Tibial artery (tissue), 4 donors: ENCODE measurements around the gene LRRC14B.

ENCODE experiments used
- DNase-seq, 2 donors: peaks; one replicate each; pipeline ENCODE4 v3.0.0-alpha.2; 2019
- H3K27ac ChIP-seq, 2 donors: fragments of 200-600 bp; sonication (generic) in 1 of 2; 1 replicate in 1 of 2; 2 replicates in 1 of 2; pipeline ENCODE4 v1.5.1; 2018 to 2019; ENCODE audit warnings: mild to moderate bottlenecking in 1 of 2
- H3K27me3 ChIP-seq, 2 donors: fragments of 200-600 bp; sonication (generic) in 1 of 2; one replicate each; pipeline versions ENCODE4 v1.5.1 to v1.6.0; 2016 to 2019
- H3K36me3 ChIP-seq, 3 donors: fragments of 200-600 bp; sonication (generic) in 2 of 3; one replicate each; pipeline ENCODE4 v1.5.1; 2016 to 2019; ENCODE audit warnings: mild to moderate bottlenecking in 2 of 3
- H3K4me1 ChIP-seq, 4 donors: fragments of 200-600 bp; sonication (generic) in 2 of 4; 1 replicate in 3 of 4; 2 replicates in 1 of 4; pipeline ENCODE4 v1.5.1; 2016 to 2019
- H3K4me3 ChIP-seq, 2 donors: fragments of 200-600 bp; sonication (generic) in 1 of 2; 1 replicate in 1 of 2; 2 replicates in 1 of 2; pipeline ENCODE4 v1.5.1; 2018 to 2019; ENCODE audit warnings: mild to moderate bottlenecking in 2 of 2
- H3K9me3 ChIP-seq, 3 donors: fragments of 200-600 bp; sonication (generic) in 1 of 3; one replicate each; pipeline ENCODE4 v1.5.1; 2016 to 2019
- intact Hi-C: fragments of 100-400 bp; cut with DNase I; formaldehyde crosslinking; loops from one replicate; pipeline ENCODE4 v1.15.0; 2023; ENCODE audit warnings: low total_unique reads
- TF ChIP-seq, protein P1 (sequence below), 2 experiments: fragments of 200-600 bp in 1 of 2; fragments of 450-650 bp in 1 of 2; IDR thresholded peaks; one replicate each; pipeline ENCODE4 v1.5.1; 2017 to 2019; ENCODE audit warnings: antibody characterized with exemption in 2 of 2, mild to moderate bottlenecking in 1 of 2, moderate library complexity in 1 of 2

Gene LRRC14B

DNA sequence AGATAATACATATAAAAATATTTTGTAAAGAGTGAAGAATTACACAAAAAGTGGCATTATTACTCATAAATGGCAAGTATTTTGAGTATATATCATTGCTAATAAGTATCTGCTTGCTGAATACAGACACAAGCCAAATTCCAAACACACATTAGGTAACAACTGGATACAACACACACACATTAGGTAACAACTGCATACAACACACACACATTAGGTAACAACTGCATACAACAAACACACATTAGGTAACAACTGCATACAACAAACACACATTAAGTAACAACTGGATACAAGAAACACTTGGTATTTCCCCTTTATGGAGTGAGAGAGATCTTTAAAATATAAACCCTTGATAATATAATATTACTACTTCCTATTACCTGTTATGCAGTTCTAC is 13.2 kb downstream of the LRRC14B start:
- intact Hi-C loops, result no loop called here
- no peak overlapping the region for H3K27ac ChIP-seq
- no peak overlapping the region for H3K4me3 ChIP-seq
- H3K36me3 ChIP-seq, result peaks cover 23 to 48% (median 35%) of the 10 kb centered on the region in 3 donors
- H3K27me3 ChIP-seq, result no peaks in the 10 kb centered on the region
- no peaks in the 10 kb centered on the region for H3K9me3 ChIP-seq
- TF ChIP-seq, protein P1, sequence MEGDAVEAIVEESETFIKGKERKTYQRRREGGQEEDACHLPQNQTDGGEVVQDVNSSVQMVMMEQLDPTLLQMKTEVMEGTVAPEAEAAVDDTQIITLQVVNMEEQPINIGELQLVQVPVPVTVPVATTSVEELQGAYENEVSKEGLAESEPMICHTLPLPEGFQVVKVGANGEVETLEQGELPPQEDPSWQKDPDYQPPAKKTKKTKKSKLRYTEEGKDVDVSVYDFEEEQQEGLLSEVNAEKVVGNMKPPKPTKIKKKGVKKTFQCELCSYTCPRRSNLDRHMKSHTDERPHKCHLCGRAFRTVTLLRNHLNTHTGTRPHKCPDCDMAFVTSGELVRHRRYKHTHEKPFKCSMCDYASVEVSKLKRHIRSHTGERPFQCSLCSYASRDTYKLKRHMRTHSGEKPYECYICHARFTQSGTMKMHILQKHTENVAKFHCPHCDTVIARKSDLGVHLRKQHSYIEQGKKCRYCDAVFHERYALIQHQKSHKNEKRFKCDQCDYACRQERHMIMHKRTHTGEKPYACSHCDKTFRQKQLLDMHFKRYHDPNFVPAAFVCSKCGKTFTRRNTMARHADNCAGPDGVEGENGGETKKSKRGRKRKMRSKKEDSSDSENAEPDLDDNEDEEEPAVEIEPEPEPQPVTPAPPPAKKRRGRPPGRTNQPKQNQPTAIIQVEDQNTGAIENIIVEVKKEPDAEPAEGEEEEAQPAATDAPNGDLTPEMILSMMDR (IDR thresholded peaks at IDR 0.05), result no peak
- H3K4me1 ChIP-seq, result peaks cover 0 to 3% (median 0%) of the 10 kb centered on the region in 4 donors
- DNase-seq, result no peak

DNA sequence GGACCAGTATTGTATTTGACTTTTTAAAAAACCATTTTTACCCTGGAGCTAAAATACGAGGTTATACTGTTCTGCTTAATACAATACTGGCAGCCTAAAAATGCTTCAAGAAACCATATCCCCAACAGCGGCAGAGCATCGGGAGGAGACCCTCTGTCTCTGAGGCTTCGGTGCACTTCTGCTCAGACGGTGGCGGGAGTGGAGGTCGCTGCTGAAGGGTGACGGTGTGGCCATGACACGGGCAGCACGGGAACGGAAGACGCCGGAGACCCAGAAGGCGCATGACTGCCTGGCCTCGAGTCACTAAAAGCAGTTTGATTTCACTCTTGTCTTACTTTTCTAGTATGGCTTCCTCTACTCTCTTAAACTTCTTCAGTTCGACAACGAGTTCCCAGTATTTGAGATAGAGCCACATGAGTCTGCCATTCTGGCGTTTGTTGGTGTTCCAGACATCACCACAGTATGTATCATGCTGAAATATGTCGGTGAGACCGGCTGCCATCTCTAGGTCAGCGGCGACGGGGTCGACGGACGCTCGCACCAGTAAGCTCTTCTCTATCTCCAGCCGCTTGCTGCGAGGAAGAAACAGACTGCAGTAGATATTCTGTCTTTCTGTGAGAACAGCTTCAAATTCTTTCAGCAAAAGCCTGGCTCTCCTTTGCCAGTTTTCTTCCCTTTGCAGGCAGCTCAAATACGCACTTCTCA is 13.8 kb downstream of the LRRC14B start:
- Histone ChIP-seq H3K36me3 (peaks cover 23 to 48% (median 35%) of the 10 kb centered on the region in 3 donors), H3K4me1 (peaks cover 0 to 3% (median 0%) of the 10 kb centered on the region in 4 donors), H3K27me3 (no peaks in the 10 kb centered on the region), H3K9me3 (no peaks in the 10 kb centered on the region), H3K4me3 (no peak overlapping the region), H3K27ac (no peak overlapping the region)
- intact Hi-C loops, result no loop called here
- DNase-seq, result no peak
- TF ChIP-seq, protein P1 (IDR thresholded peaks at IDR 0.05), result no peak

DNA sequence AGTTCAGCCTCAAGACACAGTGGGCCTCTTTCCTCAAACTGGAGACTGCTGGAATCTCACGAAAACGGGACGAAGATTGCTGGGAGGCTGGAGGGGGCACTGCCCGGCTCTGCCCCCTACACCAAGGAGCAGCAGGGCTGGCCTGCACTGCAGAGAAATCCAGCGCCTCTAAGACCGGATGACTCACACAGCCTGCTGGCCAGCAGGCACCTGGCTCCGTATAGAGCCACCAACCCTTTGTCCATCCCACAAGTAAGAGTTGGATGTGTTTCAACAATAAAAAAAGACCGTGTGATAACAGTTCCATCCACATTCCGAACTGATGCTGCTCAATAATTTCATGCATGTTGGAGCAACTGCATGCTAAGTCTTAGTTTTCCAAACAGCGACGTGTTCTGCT is 15.1 kb downstream of the LRRC14B start:
- no peak for DNase-seq
- no peak overlapping the region for H3K27ac ChIP-seq
- TF ChIP-seq, protein P1 (IDR thresholded peaks at IDR 0.05), result no peak
- H3K9me3 ChIP-seq, result no peaks in the 10 kb centered on the region
- no peak overlapping the region for H3K4me3 ChIP-seq
- peaks cover 23 to 40% (median 35%) of the 10 kb centered on the region in 3 donors for H3K36me3 ChIP-seq
- intact Hi-C loops, result no loop called here
- H3K27me3 ChIP-seq, result no peaks in the 10 kb centered on the region
- peaks cover 0 to 3% (median 0%) of the 10 kb centered on the region in 4 donors for H3K4me1 ChIP-seq

DNA sequence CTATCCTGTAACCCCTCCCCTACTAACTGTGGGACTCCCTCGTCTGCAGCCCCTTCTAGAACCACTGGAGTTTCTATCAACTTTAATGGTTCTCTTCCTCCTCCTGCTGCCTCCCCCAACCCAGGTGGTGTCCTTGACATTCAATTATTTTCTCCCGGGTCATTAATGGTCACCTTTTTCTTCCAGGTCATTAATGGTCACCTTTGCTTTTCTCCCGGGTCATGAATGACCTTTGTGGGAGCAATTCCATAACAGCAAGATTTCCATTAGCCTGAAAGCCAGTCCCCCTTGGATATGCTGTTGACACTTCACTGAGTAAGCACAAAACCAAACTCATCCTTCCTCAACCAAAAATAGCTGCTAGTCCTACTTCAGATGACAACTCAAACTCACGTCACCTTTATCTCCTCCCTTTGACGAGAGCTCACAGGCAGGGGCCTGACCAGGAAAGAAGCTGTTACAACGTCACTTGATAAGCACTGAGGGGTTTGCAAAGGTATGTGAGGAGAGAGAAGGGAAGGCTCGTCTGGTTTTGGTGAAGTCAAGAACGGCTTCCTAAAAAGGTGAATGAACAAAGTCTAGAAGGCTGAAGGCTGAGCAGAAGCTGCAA is 15.7 kb downstream of the LRRC14B start:
- TF ChIP-seq, protein P1 (IDR thresholded peaks at IDR 0.05), result no peak

DNA sequence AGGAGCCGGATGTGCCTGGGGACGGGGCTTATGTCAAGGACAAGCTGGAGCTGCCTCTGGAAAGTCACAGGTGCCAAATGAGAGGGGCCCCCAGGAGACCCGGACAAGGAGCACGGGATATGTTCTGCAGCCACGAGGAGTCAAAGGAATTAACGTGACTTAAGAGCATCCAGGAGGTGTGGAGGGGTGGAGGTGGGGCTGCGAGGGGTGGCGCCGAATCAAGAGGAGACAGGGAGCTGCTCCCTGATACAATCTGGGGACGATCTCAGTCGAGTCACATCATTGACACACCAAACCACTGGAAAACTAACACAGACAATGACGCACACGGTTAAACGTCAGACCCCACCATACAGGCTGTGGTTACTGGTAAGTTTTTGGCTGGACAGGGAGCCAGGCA is 16.3 kb downstream of the LRRC14B start:
- TF ChIP-seq, protein P1 (IDR thresholded peaks at IDR 0.05), result no peak
- peaks cover 23 to 39% (median 32%) of the 10 kb centered on the region in 3 donors for H3K36me3 ChIP-seq
- no peaks in the 10 kb centered on the region for H3K9me3 ChIP-seq
- no peak overlapping the region for H3K27ac ChIP-seq
- H3K4me1 ChIP-seq, result peaks cover 0 to 3% (median 0%) of the 10 kb centered on the region in 4 donors
- intact Hi-C loops, result no loop called here
- H3K4me3 ChIP-seq, result no peak overlapping the region
- no peaks in the 10 kb centered on the region for H3K27me3 ChIP-seq
- no peak for DNase-seq

More for the DNA sequence above, 15.7 kb downstream of the LRRC14B start:
- H3K27me3 ChIP-seq, result no peaks in the 10 kb centered on the region
- intact Hi-C loops, result no loop called here
- DNase-seq, result no peak
- H3K36me3 ChIP-seq, result peaks cover 23 to 40% (median 35%) of the 10 kb centered on the region in 3 donors
- H3K9me3 ChIP-seq, result no peaks in the 10 kb centered on the region
- no peak overlapping the region for H3K4me3 ChIP-seq
- H3K4me1 ChIP-seq, result peaks cover 0 to 3% (median 0%) of the 10 kb centered on the region in 4 donors
- H3K27ac ChIP-seq, result no peak overlapping the region
